NT2/D1 (cell line): ENCODE results near the gene CDY1.
"Not testable (repeated sequence)": the region's sequence is repeated elsewhere in the genome, so short reads cannot be mapped to it uniquely, and the experiment has no call there.

Source experiments
- DNase-seq: peaks from one replicate; pipeline ENCODE4 v3.0.0-alpha.2; 2011; ENCODE audit warnings: low read depth, low spot score
- H3K27me3 ChIP-seq: 2 replicates; pipeline ENCODE4 v1.6.0; 2011; ENCODE audit warnings: mild to moderate bottlenecking; ENCODE audit not compliant: insufficient read length, insufficient read depth
- H3K36me3 ChIP-seq: 2 replicates; pipeline ENCODE4 v1.6.1; 2011; ENCODE audit warnings: mild to moderate bottlenecking, low read length, mixed read lengths; ENCODE audit not compliant: insufficient read depth, insufficient read length
- H3K4me1 ChIP-seq: 2 replicates; pipeline ENCODE4 v1.5.1; 2011; ENCODE audit not compliant: insufficient read depth, insufficient read length
- H3K4me3 ChIP-seq: 2 replicates; pipeline ENCODE4 v1.5.1; 2011; ENCODE audit warnings: low read depth; ENCODE audit not compliant: insufficient read length
- H3K9ac ChIP-seq: 2 replicates; pipeline ENCODE4 v1.6.0; 2011; ENCODE audit warnings: low read depth; ENCODE audit not compliant: insufficient read length
- H3K9me3 ChIP-seq: 2 replicates; pipeline ENCODE4 v1.5.1; 2011; ENCODE audit warnings: mild to moderate bottlenecking, low read length; ENCODE audit not compliant: insufficient read depth

The CDY1 gene, protein sequence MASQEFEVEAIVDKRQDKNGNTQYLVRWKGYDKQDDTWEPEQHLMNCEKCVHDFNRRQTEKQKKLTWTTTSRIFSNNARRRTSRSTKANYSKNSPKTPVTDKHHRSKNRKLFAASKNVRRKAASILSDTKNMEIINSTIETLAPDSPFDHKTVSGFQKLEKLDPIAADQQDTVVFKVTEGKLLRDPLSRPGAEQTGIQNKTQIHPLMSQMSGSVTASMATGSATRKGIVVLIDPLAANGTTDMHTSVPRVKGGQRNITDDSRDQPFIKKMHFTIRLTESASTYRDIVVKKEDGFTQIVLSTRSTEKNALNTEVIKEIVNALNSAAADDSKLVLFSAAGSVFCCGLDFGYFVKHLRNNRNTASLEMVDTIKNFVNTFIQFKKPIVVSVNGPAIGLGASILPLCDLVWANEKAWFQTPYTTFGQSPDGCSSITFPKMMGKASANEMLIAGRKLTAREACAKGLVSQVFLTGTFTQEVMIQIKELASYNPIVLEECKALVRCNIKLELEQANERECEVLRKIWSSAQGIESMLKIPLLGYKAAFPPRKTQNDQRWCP

DNA sequence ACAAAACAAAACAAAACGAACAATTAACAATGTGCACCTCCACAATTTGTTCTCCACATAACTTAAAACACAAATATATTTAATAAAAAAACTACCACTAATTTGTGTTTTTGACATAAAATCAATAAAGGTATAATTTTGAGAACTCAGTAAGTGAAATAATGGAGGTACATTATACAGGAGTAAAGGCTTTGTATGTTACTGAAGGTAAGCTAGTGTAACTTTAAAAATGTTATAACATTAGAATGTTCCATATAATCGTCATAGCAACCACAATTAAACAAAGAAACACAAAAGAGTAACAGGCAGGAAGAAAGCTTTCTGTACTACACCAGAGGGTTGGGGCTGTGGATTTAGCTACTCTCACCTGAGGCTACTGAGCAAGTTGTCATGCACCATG, at the start of gene CDY1:
CDY1 (plus strand) TSS at position 301 of the 400 bp plus-strand sequence. CDS start 326 bp downstream, outside the sequence.
- not testable (repeated sequence) for H3K9me3 ChIP-seq, H3K9ac ChIP-seq, H3K27me3 ChIP-seq, H3K36me3 ChIP-seq, H3K4me3 ChIP-seq, H3K4me1 ChIP-seq, DNase-seq

- not testable (repeated sequence) for H3K9me3 ChIP-seq, H3K4me3 ChIP-seq, DNase-seq, H3K9ac ChIP-seq, H3K4me1 ChIP-seq, H3K36me3 ChIP-seq, H3K27me3 ChIP-seq
These were observed 28.6 kb upstream of the CDY1 start for GRCh38 chrY:25593336-25593735.

DNA sequence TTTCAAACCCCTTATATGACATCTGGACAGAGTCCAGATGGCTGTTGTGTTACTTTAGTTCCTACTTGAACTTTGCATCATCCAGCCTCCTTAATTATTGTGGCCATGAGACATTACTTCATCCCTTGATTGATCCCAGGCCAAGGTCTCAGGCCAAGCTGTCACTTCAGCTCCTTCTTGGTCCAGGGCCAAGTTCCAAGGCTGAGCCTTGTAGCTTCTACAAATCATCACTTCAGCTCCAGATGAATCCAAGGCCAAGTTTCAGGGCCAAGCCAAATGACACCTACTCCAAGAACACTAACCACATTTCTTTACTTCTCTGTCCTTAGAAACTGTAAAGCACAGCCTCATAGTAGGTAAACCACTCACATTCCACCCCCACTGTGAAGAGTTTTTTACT, 1.7 kb upstream of the CDY1 start:
- H3K9me3 ChIP-seq, H3K9ac ChIP-seq, DNase-seq, H3K36me3 ChIP-seq, H3K27me3 ChIP-seq, H3K4me3 ChIP-seq, H3K4me1 ChIP-seq: not testable (repeated sequence)

DNA sequence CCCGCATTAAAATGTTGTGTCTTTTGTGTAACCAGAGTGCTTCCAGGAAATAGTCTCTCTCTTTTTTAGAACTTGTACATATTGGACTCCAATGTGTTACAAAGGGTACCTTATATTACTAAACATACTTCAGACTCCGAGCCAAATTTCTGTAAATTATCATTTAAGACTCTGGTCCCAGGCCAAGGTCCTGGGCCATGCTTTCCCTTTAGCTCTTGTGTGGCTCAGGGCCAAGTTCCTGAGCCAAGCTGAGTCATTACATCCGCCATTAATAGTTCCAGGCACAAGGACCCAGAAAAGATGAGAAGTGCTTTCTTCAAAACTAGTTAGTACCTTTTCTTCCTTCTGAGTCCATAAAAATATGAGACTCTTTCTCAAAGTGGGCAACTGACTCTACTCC, 4.6 kb downstream of the CDY1 start:
- not testable (repeated sequence) for H3K9me3 ChIP-seq, H3K27me3 ChIP-seq, H3K4me3 ChIP-seq, H3K9ac ChIP-seq, H3K36me3 ChIP-seq, H3K4me1 ChIP-seq, DNase-seq

- H3K9ac ChIP-seq, H3K4me1 ChIP-seq, H3K4me3 ChIP-seq, H3K36me3 ChIP-seq, H3K9me3 ChIP-seq, DNase-seq, H3K27me3 ChIP-seq: not testable (repeated sequence)
These were observed 8.6 kb downstream of the CDY1 start for GRCh38 chrY:25630383-25631112.

DNA sequence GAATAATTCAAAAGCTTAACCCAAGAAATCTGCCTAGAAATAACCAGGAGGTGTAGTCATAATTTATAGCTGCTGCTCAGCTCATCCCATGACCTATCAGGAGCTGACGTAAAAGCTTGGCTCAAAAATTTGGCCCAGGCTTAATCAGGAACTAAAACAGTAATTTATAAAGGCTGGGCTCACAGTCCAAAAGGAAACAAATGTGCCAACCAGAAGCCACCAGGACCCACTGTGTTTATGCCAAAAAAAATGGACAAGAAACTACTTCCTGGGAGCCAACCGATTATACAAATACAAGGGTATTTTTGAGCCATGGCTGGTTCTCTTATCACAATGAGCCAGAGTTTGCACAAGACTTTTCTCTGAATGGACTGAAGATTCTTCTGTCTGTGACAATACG, 17.9 kb downstream of the CDY1 start:
- not testable (repeated sequence) for H3K4me1 ChIP-seq, H3K4me3 ChIP-seq, H3K9ac ChIP-seq, DNase-seq, H3K36me3 ChIP-seq, H3K27me3 ChIP-seq, H3K9me3 ChIP-seq

DNA sequence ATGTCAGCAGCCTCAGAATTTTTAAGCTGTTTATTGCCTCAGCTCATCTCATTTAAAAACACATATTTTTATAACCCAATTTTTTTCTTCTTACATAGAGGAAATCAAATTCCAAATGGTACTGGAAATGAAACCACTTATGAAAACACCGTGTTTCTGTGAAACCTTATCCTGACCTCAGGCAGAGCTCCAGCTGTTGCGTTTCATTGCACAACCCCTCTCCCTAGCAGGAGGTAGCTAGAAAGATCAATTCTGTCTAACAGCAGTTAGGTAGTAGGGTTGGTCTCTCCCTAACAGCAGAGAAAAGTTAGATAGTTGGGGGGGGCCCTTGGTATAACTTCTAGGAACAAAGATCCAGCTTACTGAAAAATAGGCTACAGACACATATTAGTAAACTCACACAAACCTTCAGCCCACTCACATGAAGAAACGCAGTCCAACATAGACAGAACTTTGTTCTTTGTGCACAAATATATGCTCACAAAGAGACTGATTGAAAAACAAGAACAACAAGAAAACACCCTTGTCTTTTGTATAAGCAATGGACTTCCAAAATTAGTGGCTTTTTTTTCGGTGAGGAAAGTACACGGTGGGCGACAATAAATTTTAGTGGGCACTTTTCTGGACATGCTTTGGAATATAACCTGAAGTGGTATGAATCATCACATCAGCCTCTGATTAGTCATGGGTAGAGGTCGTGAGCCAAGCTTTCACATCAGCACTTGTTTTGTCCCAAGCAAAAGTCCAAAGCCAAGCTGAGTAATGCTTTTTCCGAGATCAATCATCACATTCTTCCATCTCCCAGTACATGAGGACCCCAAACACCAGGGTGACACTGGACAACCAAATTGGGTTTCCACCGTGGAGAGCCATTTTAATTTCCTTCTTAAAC, 21.4 kb downstream of the CDY1 start:
- DNase-seq, H3K4me1 ChIP-seq, H3K9ac ChIP-seq, H3K27me3 ChIP-seq, H3K9me3 ChIP-seq, H3K36me3 ChIP-seq, H3K4me3 ChIP-seq: not testable (repeated sequence)
